Kidney (tissue), 14 donors: Measurements from ENCODE around the gene ITPR2. TPM values are rescaled to one million over a fixed set of nuclear protein-coding genes. Genes with fewer than 3 reads are reported as not detected.
A peak's percentile ranks its signal among the peaks of the same experiment; 100 is the strongest.

Experiments used
- DNase-seq, 5 donors: peaks; one replicate each; pipeline ENCODE4 v3.0.0-alpha.2; 2013 to 2020
- FAIRE-seq: peaks from 2 replicates; lab custom pipeline; 2012; peaks lifted over from hg19 to GRCh38; lab: Jason Lieb, UNC
- H3K27ac ChIP-seq, 2 donors: one replicate each; pipeline ENCODE4 v1.7.0; 2013; ENCODE audit warnings: low read depth in 2 of 2, low read length in 2 of 2, inconsistent platforms in 1 of 2
- H3K27me3 ChIP-seq: one replicate; pipeline ENCODE4 v1.7.1; 2013; ENCODE audit warnings: low read length, inconsistent platforms; ENCODE audit not compliant: control insufficient read depth, insufficient read depth
- H3K36me3 ChIP-seq, 3 donors: one replicate each; pipeline versions ENCODE4 v1.7.0 to v1.7.1; 2013; ENCODE audit warnings: low read length in 3 of 3, control low read depth in 1 of 3, inconsistent platforms in 1 of 3; ENCODE audit not compliant: insufficient read depth in 3 of 3, control insufficient read depth in 2 of 3
- H3K4me1 ChIP-seq, 3 donors: one replicate each; pipeline versions ENCODE4 v1.7.0 to v1.7.1; 2013; ENCODE audit warnings: low read length in 3 of 3, inconsistent platforms in 1 of 3, low read depth in 1 of 3; ENCODE audit not compliant: control insufficient read depth in 2 of 3, insufficient read depth in 2 of 3
- H3K4me3 ChIP-seq, 3 donors: one replicate each; pipeline versions ENCODE4 v1.7.0 to v1.8.1; 2013; ENCODE audit warnings: low read length in 3 of 3, control low read depth in 1 of 3, inconsistent platforms in 1 of 3
- H3K9ac ChIP-seq, 3 donors: one replicate each; pipeline versions ENCODE4 v1.7.0 to v1.7.1; 2013; ENCODE audit warnings: low read length in 3 of 3, control low read depth in 1 of 3, inconsistent platforms in 1 of 3
- H3K9me3 ChIP-seq, 3 donors: one replicate each; pipeline versions ENCODE4 v1.7.0 to v1.7.1; 2013; ENCODE audit warnings: low read length in 3 of 3, control low read depth in 1 of 3, inconsistent platforms in 1 of 3; ENCODE audit not compliant: control insufficient read depth in 2 of 3, insufficient read depth in 1 of 3
- CTCF ChIP-seq: IDR thresholded peaks from 3 replicates; pipeline ENCODE4 v1.5.1; 2012; ENCODE audit warnings: mild to moderate bottlenecking, moderate library complexity, borderline replicate concordance; ENCODE audit not compliant: insufficient read depth; ENCODE audit errors: extremely low read depth
- intact Hi-C: fragments of 100-400 bp; cut with DNase I; formaldehyde crosslinking; loops from one replicate; pipeline ENCODE4 v1.11.1; 2022
- polyA plus RNA-seq: library from polyadenylated mRNA; stranded (reverse); fragments of 350-450 nt; fragmentation: Illumina TruSeq; extraction: RNeasy Lipid Tissue Mini Kit (QIAGEN cat#74804); gene quantifications from one replicate; pipeline ENCODE4 v1.2.3, GENCODE V29; 2014; ENCODE audit warnings: low read depth, low replicate concordance; ENCODE audit not compliant: insufficient read depth
- total RNA-seq: library from RNA; stranded (reverse); fragmentation: NEBNext Ultra II Directional; extraction: Animal tissue kit (Norgen Biotek cat#: 25700); gene quantifications from one replicate; pipeline ENCODE4 v1.2.1, GENCODE V29; 2021
- donor health status: control.
- donor health status: control.
- donor health status: control.
- donor health status: control.
- donor health status: control.
- donor health status: DM: yes; HTN: yes; CAD: no.
- donor health status: Normal renal cell carcinoma (clear cell type).

The ITPR2 gene
- total and polyA plus RNA-seq, 2 donors from 2014 or later, result 5.7 to 56.9 TPM

GRCh38 chr12:26800858-26801257 lies 32.1 kb downstream of the ITPR2 start:
- no peaks in the 10 kb centered on the region for H3K36me3 ChIP-seq
- no peak overlapping the region for H3K9ac ChIP-seq
- FAIRE-seq (no peak), DNase-seq (no peak)
- no peak for TF ChIP-seq CTCF
- intact Hi-C loops, result no loop called here
- H3K27me3 ChIP-seq, result no peaks in the 10 kb centered on the region
- H3K4me3 ChIP-seq, result no peak overlapping the region
- no peaks in the 10 kb centered on the region for H3K9me3 ChIP-seq
- H3K4me1 ChIP-seq, result peaks cover 0 to 18% (median 3%) of the 10 kb centered on the region in 3 donors
- no peak overlapping the region for H3K27ac ChIP-seq

- TF ChIP-seq CTCF, result no peak
- Histone ChIP-seq H3K9ac (no peak overlapping the region), H3K9me3 (no peaks in the 10 kb centered on the region), H3K27ac (no peak overlapping the region), H3K36me3 (no peaks in the 10 kb centered on the region), H3K27me3 (no peaks in the 10 kb centered on the region), H3K4me3 (no peak overlapping the region), H3K4me1 (peaks cover 0 to 18% (median 3%) of the 10 kb centered on the region in 3 donors)
- FAIRE-seq (no peak), DNase-seq (no peak)
- intact Hi-C loops, result no loop called here
These were observed 32.6 kb downstream of the ITPR2 start for GRCh38 chr12:26800347-26800746.

GRCh38 chr12:26799741-26800140 lies 33.3 kb downstream of the ITPR2 start:
- no peak for FAIRE-seq

More at GRCh38 chr12:26799741-26800140, 33.3 kb downstream of the ITPR2 start:
- H3K4me3 ChIP-seq, result no peak overlapping the region
- no peaks in the 10 kb centered on the region for H3K27me3 ChIP-seq
- H3K36me3 ChIP-seq, result no peaks in the 10 kb centered on the region
- H3K9me3 ChIP-seq, result no peaks in the 10 kb centered on the region
- DNase-seq, result peak in 1 of 5 donors; percentile 23
- no peak overlapping the region for H3K9ac ChIP-seq
- TF ChIP-seq CTCF, result no peak
- peak overlapping the region in 1 of 2 donors; percentile 14 for H3K27ac ChIP-seq
- intact Hi-C loops, result no loop called here
- peaks cover 0 to 18% (median 3%) of the 10 kb centered on the region in 3 donors for H3K4me1 ChIP-seq
